IMR-90 (cell line): ENCODE data around the gene KAT7. TPM values are rescaled to one million over a fixed set of nuclear protein-coding genes. Genes with fewer than 3 reads are reported as not detected.

Source experiments
- ATAC-seq: fragments of 200-7000 bp; cut with Tn5 transposase; 2 replicates; pipeline ENCODE4 v1.9.1; 2020; ENCODE audit warnings: low read depth, mild to moderate bottlenecking, moderate library complexity
- BruUV-seq: library from RNA; stranded (reverse); fragments of 400-500 nt; replicated peaks from 2 replicates; lab custom pipeline; 2021; lab: Mats Ljungman, UMichigan
- CTCF ChIA-PET: fragments of 300-600 bp; formaldehyde crosslinking; extraction: SDS; loops from one replicate; lab custom pipeline; 2021; ENCODE audit warnings: antibody characterized with exemption; lab: Yijun Ruan, JAX
- POLR2A ChIA-PET: fragments of 300-600 bp; sonication (Branson Sonifier 250); formaldehyde crosslinking; loops from one replicate; lab custom pipeline; 2022; ENCODE audit warnings: antibody characterized with exemption; ENCODE audit not compliant: unreplicated experiment; lab: Charles Lee
- DNase-seq: peaks from one replicate; pipeline ENCODE4 v3.0.0; 2013
- H2AFZ ChIP-seq: replicated peaks from 2 replicates; pipeline ENCODE3; 2013; ENCODE audit warnings: low read length, mild to moderate bottlenecking; ENCODE audit not compliant: poor library complexity
- H2AK5ac ChIP-seq: 2 replicates; pipeline ENCODE4 v1.6.1; 2013; ENCODE audit warnings: low read depth, low read length, inconsistent platforms
- H2AK9ac ChIP-seq: replicated peaks from 2 replicates; pipeline ENCODE3; 2013; ENCODE audit warnings: mild to moderate bottlenecking, low read depth, low read length, moderate library complexity; ENCODE audit not compliant: poor library complexity
- H2BK120ac ChIP-seq: 2 replicates; pipeline ENCODE4 v1.6.1; 2013; ENCODE audit warnings: low read depth, low read length, inconsistent platforms
- H2BK15ac ChIP-seq: 3 replicates; pipeline ENCODE4 v1.6.1; 2013; ENCODE audit warnings: low read depth, low read length, inconsistent platforms
- H2BK20ac ChIP-seq: 2 replicates; pipeline ENCODE4 v1.6.1; 2013; ENCODE audit warnings: low read depth, mild to moderate bottlenecking, inconsistent platforms, low read length, moderate library complexity
- H2BK5ac ChIP-seq: 2 replicates; pipeline ENCODE4 v1.6.1; 2013; ENCODE audit warnings: mild to moderate bottlenecking, low read depth, low read length, inconsistent platforms; ENCODE audit not compliant: poor library complexity, severe bottlenecking
- H3K14ac ChIP-seq: replicated peaks from 2 replicates; pipeline ENCODE4 v1.6.1; 2013; ENCODE audit warnings: low read depth, low read length, inconsistent platforms
- H3K18ac ChIP-seq: 2 replicates; pipeline ENCODE4 v1.6.1; 2013; ENCODE audit warnings: low read depth, low read length, control low read depth
- H3K23ac ChIP-seq: 2 replicates; pipeline ENCODE4 v1.6.1; 2013; ENCODE audit warnings: low read depth, low read length, inconsistent platforms
- H3K27ac ChIP-seq: 2 replicates; pipeline ENCODE4 v1.5.1; 2013; ENCODE audit warnings: mild to moderate bottlenecking, control low read depth, low read length; ENCODE audit not compliant: insufficient read depth
- H3K27me3 ChIP-seq: 2 replicates; pipeline ENCODE4 v1.6.1; 2013; ENCODE audit warnings: low read length; ENCODE audit not compliant: control insufficient read depth, insufficient read depth
- H3K36me3 ChIP-seq: 2 replicates; pipeline ENCODE4 v1.6.1; 2013; ENCODE audit warnings: low read length, mixed read lengths; ENCODE audit not compliant: control insufficient read depth, insufficient read depth
- H3K4ac ChIP-seq: 2 replicates; pipeline ENCODE4 v1.6.1; 2013; ENCODE audit warnings: low read depth, low read length, inconsistent platforms
- H3K4me1 ChIP-seq: 2 replicates; pipeline ENCODE4 v1.6.1; 2013; ENCODE audit warnings: low read length, mixed read lengths; ENCODE audit not compliant: control insufficient read depth, insufficient read depth
- H3K4me2 ChIP-seq: 2 replicates; pipeline ENCODE4 v1.6.1; 2013; ENCODE audit warnings: low read depth, mild to moderate bottlenecking, control low read depth, low read length, moderate library complexity
- H3K4me3 ChIP-seq: 2 replicates; pipeline ENCODE4 v1.5.1; 2013; ENCODE audit warnings: low read depth, mild to moderate bottlenecking, control low read depth, low read length, moderate library complexity; ENCODE audit not compliant: insufficient read depth
- H3K56ac ChIP-seq: 2 replicates; pipeline ENCODE4 v1.6.1; 2013; ENCODE audit warnings: low read length, inconsistent platforms; ENCODE audit not compliant: insufficient read depth; ENCODE audit errors: extremely low read depth
- H3K79me1 ChIP-seq, 2 experiments: 2 replicates each; pipeline ENCODE4 v1.6.1; 2013; ENCODE audit warnings: low read length in 2 of 2, inconsistent platforms in 1 of 2, low read depth in 1 of 2
- H3K9ac ChIP-seq: 2 replicates; pipeline ENCODE4 v1.6.1; 2013; ENCODE audit warnings: low read depth, low read length, control low read depth
- H3K9me1 ChIP-seq: 2 replicates; pipeline ENCODE4 v1.6.1; 2013; ENCODE audit warnings: low read length, inconsistent platforms; ENCODE audit not compliant: insufficient read depth
- H3K9me3 ChIP-seq: 2 replicates; pipeline ENCODE4 v1.6.1; 2013; ENCODE audit warnings: low read length; ENCODE audit not compliant: control insufficient read depth, insufficient read depth
- H4K20me1 ChIP-seq: 2 replicates; pipeline ENCODE4 v1.6.1; 2013; ENCODE audit warnings: low read length, inconsistent platforms; ENCODE audit not compliant: insufficient read depth
- H4K5ac ChIP-seq: 2 replicates; pipeline ENCODE4 v1.6.1; 2013; ENCODE audit warnings: mild to moderate bottlenecking, low read depth, low read length, control low read depth
- H4K8ac ChIP-seq, 2 experiments: 2 replicates each; pipeline ENCODE4 v1.6.1; 2013; ENCODE audit warnings: low read depth in 2 of 2, low read length in 2 of 2, control low read depth in 1 of 2, inconsistent platforms in 1 of 2
- H4K91ac ChIP-seq: 2 replicates; pipeline ENCODE4 v1.6.1; 2013; ENCODE audit warnings: low read depth, low read length, inconsistent platforms; ENCODE audit not compliant: insufficient read depth
- BHLHE40 ChIP-seq: fragments of 150-350 bp; IDR thresholded peaks from 2 replicates; pipeline ENCODE4 v1.6.1; 2016; ENCODE audit warnings: mild to moderate bottlenecking, low read depth, low read length
- ELK1 ChIP-seq: fragments of 150-350 bp; IDR thresholded peaks from 2 replicates; pipeline ENCODE4 v1.6.1; 2016; ENCODE audit warnings: low read depth, mild to moderate bottlenecking, low read length, moderate library complexity, borderline replicate concordance
- MAFK ChIP-seq: IDR thresholded peaks from 2 replicates; pipeline ENCODE4 v1.6.1; 2012; ENCODE audit warnings: low read depth, low read length, improper control_type of control experiment
- SMC3 ChIP-seq: fragments of 150-350 bp; IDR thresholded peaks from 2 replicates; pipeline ENCODE4 v1.6.1; 2016; ENCODE audit warnings: low read depth, mild to moderate bottlenecking, antibody characterized with exemption, low read length, moderate library complexity
- WGBS, 2 experiments: methylation state at CpG; one replicate each; pipeline versions ENCODE4 v1.1.5 to v1.1.7; 2013; ENCODE audit warnings: missing lambda C conversion rate in 2 of 2; ENCODE audit not compliant: insufficient read length in 1 of 2; ENCODE audit errors: extremely low coverage in 2 of 2; 5-methylcytosine and 5-hydroxymethylcytosine counted together
- dilution Hi-C: fragments of 300-500 bp; cut with HindIII; formaldehyde crosslinking; loops from one replicate; pipeline ENCODE4 v1.14.3; 2018; ENCODE audit warnings: low sequenced_read_pairs; ENCODE audit not compliant: unreplicated experiment
- in situ Hi-C: fragments of 300-500 bp; cut with MboI; formaldehyde crosslinking; loops from 3 replicates; pipeline ENCODE4 v1.14.3; 2019; ENCODE audit warnings: low sequenced_read_pairs, inconsistent platforms, mixed read lengths
- intact Hi-C: fragments of 100-400 bp; cut with micrococcal nuclease; formaldehyde crosslinking; loops from 2 replicates; pipeline ENCODE4 v1.10.0; 2022
- polyA plus RNA-seq, 3 experiments: library from polyadenylated mRNA; depleted of rRNA; stranded (reverse); fragments of >200 nt; gene quantifications; 2 replicates each; pipeline ENCODE4 v1.2.3, GENCODE V29; 2012; ENCODE audit warnings: low replicate concordance in 1 of 3
- total RNA-seq: library from RNA; depleted of rRNA; stranded (reverse); fragments of >200 nt; gene quantifications from 2 replicates; pipeline ENCODE4 v1.2.3, GENCODE V29; 2012

The KAT7 gene
- total and polyA plus RNA-seq, 2 of the 4 experiments (the other 2 are of a cell fraction) = 16.9 to 21.9 TPM

- no peak overlapping the region for H3K56ac ChIP-seq
- no peak overlapping the region for H3K14ac ChIP-seq
- H4K20me1 ChIP-seq = no peaks in the 10 kb centered on the region
- no peak overlapping the region for H3K4me2 ChIP-seq
- H2AK9ac ChIP-seq = no peak overlapping the region
- no peak overlapping the region for H2BK20ac ChIP-seq
- H3K27me3 ChIP-seq = peaks cover 1% of the 10 kb centered on the region
- dilution Hi-C loops = no loop called here
- no peak overlapping the region for H4K91ac ChIP-seq
- no peak overlapping the region for H3K27ac ChIP-seq
- no peaks in the 10 kb centered on the region for H3K36me3 ChIP-seq
- H3K4me3 ChIP-seq = no peak overlapping the region
- WGBS, 2 experiments = 67% methylated on average over 1 of the region's 3 CpGs; no CpG with 5 or more reads in 1 of the 2 experiments
- DNase-seq (no peak), ATAC-seq (no peak)
- H3K4me1 ChIP-seq = no peaks in the 10 kb centered on the region
- no peak overlapping the region for H2BK120ac ChIP-seq
- no peak overlapping the region for H3K9ac ChIP-seq
- ChIA-PET POLR2A (no interaction called here), CTCF (no interaction called here)
- intact Hi-C loops = no loop called here
- H2BK15ac ChIP-seq = no peak overlapping the region
- no peak overlapping the region for H3K23ac ChIP-seq
- H2AK5ac ChIP-seq = no peak overlapping the region
- no peaks in the 10 kb centered on the region for H3K9me3 ChIP-seq
- H4K8ac ChIP-seq = no peak overlapping the region
- TF ChIP-seq BHLHE40 (no peak), MAFK (no peak), SMC3 (no peak), ELK1 (no peak)
- no peak overlapping the region for H2BK5ac ChIP-seq
- no TSS peak for BruUV-seq
- 0 out of 2 replicates have a peak, but pooled peaks cover 3% of the 10 kb centered on the region for H3K9me1 ChIP-seq
- no peak overlapping the region for H2AFZ ChIP-seq
- H3K4ac ChIP-seq = no peak overlapping the region
- no peak overlapping the region for H4K5ac ChIP-seq
- no peak overlapping the region for H3K18ac ChIP-seq
- no peaks in the 10 kb centered on the region for H3K79me1 ChIP-seq
- in situ Hi-C loops = no loop called here
These were observed 36.0 kb upstream of the KAT7 start for GRCh38 chr17:49752508-49752907.
